Liver (tissue), 3 donors: Measurements from ENCODE around the gene SLC2A4.

Experiments
- ATF3 ChIP-seq: IDR thresholded peaks from 2 replicates; pipeline ENCODE4 v1.6.1; 2016; ENCODE audit warnings: antibody characterized with exemption
- CTCF ChIP-seq: fragments of 150-350 bp; IDR thresholded peaks from 2 replicates; pipeline ENCODE4 v1.5.1; 2017; ENCODE audit warnings: improper control_type of control experiment, low read depth, low read length; ENCODE audit not compliant: missing input control
- GABPA ChIP-seq, 2 donors: IDR thresholded peaks in 1 of 2; conservative IDR thresholded peaks in 1 of 2; 2 replicates each; pipeline ENCODE4 v1.6.1; 2016; ENCODE audit warnings: antibody characterized with exemption in 2 of 2, mild to moderate bottlenecking in 1 of 2, moderate library complexity in 1 of 2
- MAX ChIP-seq: IDR thresholded peaks from 2 replicates; pipeline ENCODE4 v1.6.1; 2016; ENCODE audit warnings: antibody characterized with exemption
- RAD21 ChIP-seq, 2 donors: IDR thresholded peaks; 2 replicates each; pipeline ENCODE4 v1.6.1; 2016; ENCODE audit warnings: antibody characterized with exemption in 2 of 2, mild to moderate bottlenecking in 2 of 2
- YY1 ChIP-seq: IDR thresholded peaks from 2 replicates; pipeline ENCODE4 v1.6.1; 2016; ENCODE audit warnings: antibody characterized with exemption, mild to moderate bottlenecking
- donor health status: healthy.
- donor health status: healthy.

GRCh38 chr17:7289256-7290032 is 7.9 kb downstream of the SLC2A4 start:
- TF ChIP-seq CTCF (no peak), RAD21 (IDR thresholded peaks at IDR 0.05) (no peak), YY1 (no peak), MAX (no peak), GABPA (IDR thresholded peaks at IDR 0.05 in 1 of 2, conservative IDR thresholded peaks at IDR 0.05 in 1 of 2) (no peak), ATF3 (no peak)
